ENCODE results near the gene POLR2L. TPM values are rescaled to one million over a fixed set of nuclear protein-coding genes. Genes with fewer than 3 reads are reported as not detected.

The POLR2L gene
- total RNA-seq, 1 experiment from 2014 or later, result 99.7 TPM

- peaks cover 20% of the 10 kb centered on the region for H3K79me2 ChIP-seq (ENCODE audit: low read depth)
Observed at GRCh38 chr11:843818-844692, 1.7 kb upstream of the POLR2L start.

DNA sequence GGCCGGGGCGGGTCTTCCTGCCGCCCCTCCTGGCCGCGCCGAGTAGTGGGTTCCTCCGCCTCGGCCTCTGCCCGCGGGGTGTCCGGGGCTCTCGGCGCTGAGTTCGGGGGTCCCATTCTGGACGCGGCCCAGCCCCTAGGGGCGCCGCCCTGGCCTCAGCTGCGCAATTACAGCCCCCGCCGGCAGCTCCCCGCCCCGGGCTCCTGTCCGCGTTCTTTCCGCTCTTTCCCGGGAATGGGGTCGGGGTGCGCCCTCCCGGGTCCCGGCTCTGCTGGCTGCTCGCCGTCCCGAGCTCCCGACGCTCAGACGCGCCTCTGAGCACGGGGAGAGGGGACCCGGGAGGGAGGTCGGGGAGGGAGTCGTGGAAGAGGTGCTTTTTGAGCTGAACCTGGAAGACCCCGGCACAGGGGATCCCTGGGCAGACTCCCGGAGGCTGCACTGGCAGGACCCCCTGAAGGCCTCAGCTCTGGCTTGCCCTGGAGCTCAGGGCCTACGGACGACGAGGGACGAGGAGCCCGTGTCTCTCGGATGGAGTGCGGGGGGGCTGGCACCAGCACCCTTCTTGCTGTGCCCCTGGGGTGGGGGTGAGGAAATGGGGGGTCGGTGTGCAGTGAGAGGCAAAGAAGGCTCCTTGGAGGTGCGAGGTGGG lies 881 bp upstream of the POLR2L start:
- Histone ChIP-seq H4K20me1 (ENCODE audit: insufficient read depth) (peaks cover 18% of the 10 kb centered on the region), H3K27me3 (ENCODE audit: insufficient read depth, low read depth) (no peaks in the 10 kb centered on the region), H3K4me3 (peak overlapping the region; percentile 78), H3K4me2 (peak overlapping the region; percentile 83), H3K4me1 (replicated peaks; ENCODE audit: insufficient read depth) (peaks cover 20% of the 10 kb centered on the region), H3K9me3 (ENCODE audit: insufficient read depth, low read depth) (no peaks in the 10 kb centered on the region), H3F3A (ENCODE audit: insufficient read depth, low read depth) (peaks cover 16% of the 10 kb centered on the region; the same call in 1 of the 2 replicates), H3K79me2 (ENCODE audit: low read depth) (peaks cover 20% of the 10 kb centered on the region), H3K9me2 (ENCODE audit: insufficient read depth) (no peaks in the 10 kb centered on the region), H3K27ac (no peak overlapping the region), H3K36me3 (ENCODE audit: low read depth) (no peaks in the 10 kb centered on the region), H2AFZ (no peak overlapping the region)
- TF ChIP-seq EZH2 (IDR thresholded peaks at IDR 0.05; ENCODE audit: low read depth), result no peak
- TF ChIP-seq, protein P1, sequence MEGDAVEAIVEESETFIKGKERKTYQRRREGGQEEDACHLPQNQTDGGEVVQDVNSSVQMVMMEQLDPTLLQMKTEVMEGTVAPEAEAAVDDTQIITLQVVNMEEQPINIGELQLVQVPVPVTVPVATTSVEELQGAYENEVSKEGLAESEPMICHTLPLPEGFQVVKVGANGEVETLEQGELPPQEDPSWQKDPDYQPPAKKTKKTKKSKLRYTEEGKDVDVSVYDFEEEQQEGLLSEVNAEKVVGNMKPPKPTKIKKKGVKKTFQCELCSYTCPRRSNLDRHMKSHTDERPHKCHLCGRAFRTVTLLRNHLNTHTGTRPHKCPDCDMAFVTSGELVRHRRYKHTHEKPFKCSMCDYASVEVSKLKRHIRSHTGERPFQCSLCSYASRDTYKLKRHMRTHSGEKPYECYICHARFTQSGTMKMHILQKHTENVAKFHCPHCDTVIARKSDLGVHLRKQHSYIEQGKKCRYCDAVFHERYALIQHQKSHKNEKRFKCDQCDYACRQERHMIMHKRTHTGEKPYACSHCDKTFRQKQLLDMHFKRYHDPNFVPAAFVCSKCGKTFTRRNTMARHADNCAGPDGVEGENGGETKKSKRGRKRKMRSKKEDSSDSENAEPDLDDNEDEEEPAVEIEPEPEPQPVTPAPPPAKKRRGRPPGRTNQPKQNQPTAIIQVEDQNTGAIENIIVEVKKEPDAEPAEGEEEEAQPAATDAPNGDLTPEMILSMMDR (conservative IDR thresholded peaks at IDR 0.05), result no peak
- ChIA-PET POLR2A (ENCODE audit: unreplicated experiment) (interaction anchor here (0.6 to 1.4 kb wide), 2 partner anchors 8 kb away, joined by 5 read pairs; no protein-coding TSS in a partner anchor), CTCF (interaction anchor here (0.6 to 1.3 kb wide), 3 partner anchors 8 to 66 kb away, joined by 3 read pairs; partner anchors contain the start of gene GATD1)
- intact Hi-C loops (cut with micrococcal nuclease; ENCODE audit: unreplicated experiment), result loop anchor here (2.0 to 5.0 kb wide), 2 partner anchors 36 to 208 kb away; partner anchors contain the start of genes PIDD1 and RPLP2
- no peak for DNase-seq
- no TSS peak for BruUV-seq (replicated peaks)

More at GRCh38 chr11:843818-844692, 1.7 kb upstream of the POLR2L start:
- BruUV-seq (replicated peaks), result no TSS peak
- Histone ChIP-seq H3K9me3 (ENCODE audit: insufficient read depth, low read depth) (no peaks in the 10 kb centered on the region), H2AFZ (no peak overlapping the region), H3F3A (ENCODE audit: insufficient read depth, low read depth) (peaks cover 11% of the 10 kb centered on the region; the same call in 1 of the 2 replicates), H3K9me2 (ENCODE audit: insufficient read depth) (no peaks in the 10 kb centered on the region), H3K4me2 (peak overlapping the region; percentile 83), H3K36me3 (ENCODE audit: low read depth) (no peaks in the 10 kb centered on the region), H3K27ac (peak overlapping the region; percentile 3; the same call in 1 of the 2 replicates), H3K4me3 (peak overlapping the region; percentile 78; the same call in 1 of the 2 replicates), H3K4me1 (replicated peaks; ENCODE audit: insufficient read depth) (peaks cover 20% of the 10 kb centered on the region), H4K20me1 (ENCODE audit: insufficient read depth) (peaks cover 18% of the 10 kb centered on the region), H3K27me3 (ENCODE audit: insufficient read depth, low read depth) (no peaks in the 10 kb centered on the region)
- CTCF ChIA-PET, result interaction anchor here (0.6 to 1.3 kb wide), 2 partner anchors 9 to 23 kb away, joined by 3 read pairs; no protein-coding TSS in a partner anchor
- TF ChIP-seq EZH2 (IDR thresholded peaks at IDR 0.05; ENCODE audit: low read depth), result no peak
- TF ChIP-seq, protein P1 (conservative IDR thresholded peaks at IDR 0.05), result no peak
- POLR2A ChIA-PET (ENCODE audit: unreplicated experiment), result interaction anchor here (1.4 kb wide), 1 partner anchor 9 kb away, joined by 5 read pairs; no protein-coding TSS in a partner anchor
- DNase-seq, result peak; percentile 69 to 80
- intact Hi-C loops (cut with micrococcal nuclease; ENCODE audit: unreplicated experiment), result loop anchor here (2.0 to 5.0 kb wide), 2 partner anchors 37 to 207 kb away; partner anchors contain the start of genes PIDD1 and RPLP2

GRCh38 chr11:841981-842369 lies 354 bp downstream of the POLR2L start:
- Histone ChIP-seq H3K79me2 (ENCODE audit: low read depth) (peaks cover 20% of the 10 kb centered on the region), H3K4me3 (peak overlapping the region; percentile 78), H3K9me2 (ENCODE audit: insufficient read depth) (no peaks in the 10 kb centered on the region), H3K4me2 (peak overlapping the region; percentile 83), H3K4me1 (replicated peaks; ENCODE audit: insufficient read depth) (peaks cover 20% of the 10 kb centered on the region), H3K9me3 (ENCODE audit: insufficient read depth, low read depth) (no peaks in the 10 kb centered on the region), H4K20me1 (ENCODE audit: insufficient read depth) (peaks cover 18% of the 10 kb centered on the region), H2AFZ (no peak overlapping the region), H3F3A (ENCODE audit: insufficient read depth, low read depth) (peaks cover 16% of the 10 kb centered on the region; the same call in 1 of the 2 replicates), H3K27ac (peak overlapping the region; percentile 19; the same call in 1 of the 2 replicates), H3K27me3 (ENCODE audit: insufficient read depth, low read depth) (no peaks in the 10 kb centered on the region), H3K36me3 (ENCODE audit: low read depth) (no peaks in the 10 kb centered on the region)
- DNase-seq, result no peak
- BruUV-seq (replicated peaks), result TSS peak; percentile 66
- intact Hi-C loops (cut with micrococcal nuclease; ENCODE audit: unreplicated experiment), result loop anchor here (2.0 to 5.0 kb wide), 2 partner anchors 35 to 209 kb away; partner anchors contain the start of genes PIDD1 and RPLP2
- ChIA-PET CTCF (no interaction called here), POLR2A (ENCODE audit: unreplicated experiment) (no interaction called here)
- TF ChIP-seq, protein P1 (conservative IDR thresholded peaks at IDR 0.05), result no peak
- TF ChIP-seq EZH2 (IDR thresholded peaks at IDR 0.05; ENCODE audit: low read depth), result no peak

Data from PC-9 (cell line).